ENCODE data around the gene WDR49. TPM values are rescaled to one million over a fixed set of nuclear protein-coding genes. Genes with fewer than 3 reads are reported as not detected.

The WDR49 gene
- total RNA-seq, 2 donors from 2014 or later = 0.93 to 1.6 TPM

GRCh38 chr3:167467848-167468611 is 185.7 kb downstream of the WDR49 start:
- no peaks in the 10 kb centered on the region for H3K9me3 ChIP-seq (ENCODE audit: control insufficient read depth, low read length)
- Mint-ChIP-seq H3K4me1 (peaks cover 4% of the 10 kb centered on the region), H3K36me3 (ENCODE audit: low read depth) (no peaks in the 10 kb centered on the region), H3K27me3 (ENCODE audit: insufficient read depth) (no peaks in the 10 kb centered on the region), H3K4me3 (no peak overlapping the region), H3K9me3 (no peaks in the 10 kb centered on the region), H3K27ac (no peak overlapping the region)
- H3K9ac ChIP-seq (ENCODE audit: extremely low read depth, low read length, poor library complexity, severe bottlenecking) = no peak overlapping the region
- H3K27me3 ChIP-seq (ENCODE audit: control insufficient read depth, insufficient read depth, low read length, poor library complexity, severe bottlenecking) = no peaks in the 10 kb centered on the region
- no peak for TF ChIP-seq CTCF (conservative IDR thresholded peaks at IDR 0.05)
- no peak overlapping the region for H3K4me3 ChIP-seq (ENCODE audit: low read length)
- no peak overlapping the region for H3K27ac ChIP-seq (ENCODE audit: low read depth, low read length)
- no peaks in the 10 kb centered on the region for H3K4me1 ChIP-seq (ENCODE audit: control insufficient read depth, insufficient read depth, low read length)
- H3K36me3 ChIP-seq (ENCODE audit: control insufficient read depth, insufficient read depth, low read length) = no peaks in the 10 kb centered on the region
- DNase-seq = no peak
- 84% methylated on average over 5 of the region's 5 CpGs; no CpG with 5 or more reads in 1 of the 2 experiments for WGBS, 2 experiments (ENCODE audit: insufficient coverage in 1 of 2, insufficient read length in 1 of 2)

- peaks cover 4% of the 10 kb centered on the region for H3K4me1 Mint-ChIP-seq
- no peak for TF ChIP-seq CTCF (conservative IDR thresholded peaks at IDR 0.05)
- H3K27ac Mint-ChIP-seq = no peak overlapping the region
- no peaks in the 10 kb centered on the region for H3K4me1 ChIP-seq (ENCODE audit: control insufficient read depth, insufficient read depth, low read length)
- no peaks in the 10 kb centered on the region for H3K36me3 ChIP-seq (ENCODE audit: control insufficient read depth, insufficient read depth, low read length)
- no peaks in the 10 kb centered on the region for H3K36me3 Mint-ChIP-seq (ENCODE audit: low read depth)
- H3K27ac ChIP-seq (ENCODE audit: low read depth, low read length) = no peak overlapping the region
- no peaks in the 10 kb centered on the region for H3K9me3 Mint-ChIP-seq
- no peak overlapping the region for H3K9ac ChIP-seq (ENCODE audit: extremely low read depth, low read length, poor library complexity, severe bottlenecking)
- H3K9me3 ChIP-seq (ENCODE audit: control insufficient read depth, low read length) = no peaks in the 10 kb centered on the region
- H3K4me3 Mint-ChIP-seq = no peak overlapping the region
- H3K27me3 ChIP-seq (ENCODE audit: control insufficient read depth, insufficient read depth, low read length, poor library complexity, severe bottlenecking) = no peaks in the 10 kb centered on the region
- H3K27me3 Mint-ChIP-seq (ENCODE audit: insufficient read depth) = no peaks in the 10 kb centered on the region
- no peak overlapping the region for H3K4me3 ChIP-seq (ENCODE audit: low read length)
- DNase-seq = no peak
Measured at GRCh38 chr3:167466966-167467365, 186.8 kb downstream of the WDR49 start.

- 83 to 92% methylated on average over 4 of the region's 6 CpGs for WGBS, 2 experiments (ENCODE audit: insufficient coverage in 1 of 2, insufficient read length in 1 of 2)
- H3K4me3 ChIP-seq (ENCODE audit: low read length) = no peak overlapping the region
- H3K4me3 Mint-ChIP-seq = no peak overlapping the region
- H3K27ac ChIP-seq (ENCODE audit: low read depth, low read length) = no peak overlapping the region
- H3K36me3 ChIP-seq (ENCODE audit: control insufficient read depth, insufficient read depth, low read length) = no peaks in the 10 kb centered on the region
- H3K9ac ChIP-seq (ENCODE audit: extremely low read depth, low read length, poor library complexity, severe bottlenecking) = no peak overlapping the region
- no peaks in the 10 kb centered on the region for H3K9me3 Mint-ChIP-seq
- H3K4me1 ChIP-seq (ENCODE audit: control insufficient read depth, insufficient read depth, low read length) = peaks cover 2% of the 10 kb centered on the region
- DNase-seq = no peak
- no peaks in the 10 kb centered on the region for H3K27me3 Mint-ChIP-seq (ENCODE audit: insufficient read depth)
- H3K36me3 Mint-ChIP-seq (ENCODE audit: low read depth) = no peaks in the 10 kb centered on the region
- no peaks in the 10 kb centered on the region for H3K27me3 ChIP-seq (ENCODE audit: control insufficient read depth, insufficient read depth, low read length, poor library complexity, severe bottlenecking)
- H3K27ac Mint-ChIP-seq = no peak overlapping the region
- H3K4me1 Mint-ChIP-seq = peaks cover 16% of the 10 kb centered on the region
- no peaks in the 10 kb centered on the region for H3K9me3 ChIP-seq (ENCODE audit: control insufficient read depth, low read length)
- no peak for TF ChIP-seq CTCF (conservative IDR thresholded peaks at IDR 0.05)
Measured at GRCh38 chr3:167456157-167456799, 197.5 kb downstream of the WDR49 start.

All from endodermal cell (in vitro differentiated cells).